Measurements from ENCODE around the gene PITX3.

PITX3 gene

DNA sequence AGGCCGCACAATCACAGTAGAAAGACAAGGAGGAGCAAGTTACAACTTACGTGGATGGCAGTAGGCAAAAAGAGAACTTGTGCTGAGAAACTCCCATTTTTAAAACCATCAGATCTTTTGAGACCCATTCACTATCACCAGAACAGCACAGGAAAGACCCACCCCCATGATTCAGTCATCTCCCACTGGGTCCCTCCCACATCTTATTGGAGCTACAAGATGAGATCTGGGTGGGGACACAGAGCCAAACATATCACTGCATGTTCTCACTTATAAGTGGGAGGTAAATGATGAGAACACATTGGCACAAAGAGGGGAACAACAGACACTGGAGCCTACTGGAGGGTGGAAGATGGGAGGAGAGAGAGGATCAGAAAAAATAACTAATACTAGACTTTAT, 56.7 kb downstream of the PITX3 start:
- Histone ChIP-seq H3K9ac (ENCODE audit: insufficient read length, low read depth) (no peak overlapping the region), H3K36me3 (ENCODE audit: insufficient read depth, insufficient read length, low read length) (no peaks in the 10 kb centered on the region), H3K9me3 (ENCODE audit: insufficient read depth, low read length) (peaks cover 13% of the 10 kb centered on the region; the same call in 1 of the 2 replicates), H3K27me3 (ENCODE audit: insufficient read depth, insufficient read length) (no peaks in the 10 kb centered on the region), H3K4me3 (ENCODE audit: insufficient read length, low read depth) (no peak overlapping the region), H3K4me1 (ENCODE audit: insufficient read depth, insufficient read length) (no peaks in the 10 kb centered on the region)
- DNase-seq (ENCODE audit: low read depth, low spot score): no peak
- TF ChIP-seq SUZ12 (IDR thresholded peaks at IDR 0.05; ENCODE audit: extremely low read depth, insufficient read depth, insufficient read length): no peak
- no peak for TF ChIP-seq ZNF274 (IDR thresholded peaks at IDR 0.05; ENCODE audit: low read depth, low read length)
- TF ChIP-seq YY1 (IDR thresholded peaks at IDR 0.05; ENCODE audit: insufficient read depth, insufficient read length): no peak
